Fibroblast of skin of right biceps (primary cell): Measurements from ENCODE around the gene GPC5.
A peak's percentile ranks its signal among the peaks of the same experiment; 100 is the strongest.
"Not testable (repeated sequence)": the region's sequence is repeated elsewhere in the genome, so short reads cannot be mapped to it uniquely, and the experiment has no call there.

Source experiments
- DNase-seq: peaks from one replicate; pipeline ENCODE4 v3.0.0-alpha.2; 2013

The GPC5 gene

GRCh38 chr13:92513672-92514071 lies 1115.3 kb downstream of the GPC5 start:
- no peak for DNase-seq

- no peak for DNase-seq
Observed at GRCh38 chr13:92514420-92515125, 1116.2 kb downstream of the GPC5 start.

GRCh38 chr13:92516878-92517277 lies 1118.5 kb downstream of the GPC5 start:
- not testable (repeated sequence) for DNase-seq

GRCh38 chr13:92518622-92519021 lies 1120.2 kb downstream of the GPC5 start:
- not testable (repeated sequence) for DNase-seq

- no peak for DNase-seq
Observed at GRCh38 chr13:92530364-92530763, 1131.9 kb downstream of the GPC5 start.

GRCh38 chr13:92535222-92536006 lies 1137.0 kb downstream of the GPC5 start:
- no peak for DNase-seq

- DNase-seq = no peak
Observed at GRCh38 chr13:92537471-92537870, 1139.0 kb downstream of the GPC5 start.

GRCh38 chr13:92538164-92538563 lies 1139.7 kb downstream of the GPC5 start:
- no peak for DNase-seq

- not testable (repeated sequence) for DNase-seq
Observed at GRCh38 chr13:92539148-92539547, 1140.7 kb downstream of the GPC5 start.

- DNase-seq = peak; percentile 3
Observed at GRCh38 chr13:92547266-92547665, 1148.8 kb downstream of the GPC5 start.

GRCh38 chr13:92549276-92549675 lies 1150.9 kb downstream of the GPC5 start:
- no peak for DNase-seq

GRCh38 chr13:92553470-92554114 lies 1155.2 kb downstream of the GPC5 start:
- DNase-seq = no peak

GRCh38 chr13:92560883-92561282 lies 1162.5 kb downstream of the GPC5 start:
- DNase-seq = no peak

GRCh38 chr13:92564942-92565341 lies 1166.5 kb downstream of the GPC5 start:
- no peak for DNase-seq

- DNase-seq = no peak
Observed at GRCh38 chr13:92566767-92567166, 1168.3 kb downstream of the GPC5 start.

- no peak for DNase-seq
Observed at GRCh38 chr13:92572190-92572589, 1173.8 kb downstream of the GPC5 start.

- peak; percentile 22 for DNase-seq
Observed at GRCh38 chr13:92573467-92574057, 1175.1 kb downstream of the GPC5 start.

GRCh38 chr13:92574499-92574898 lies 1176.1 kb downstream of the GPC5 start:
- no peak for DNase-seq

- DNase-seq = no peak
Observed at GRCh38 chr13:92575777-92576176, 1177.4 kb downstream of the GPC5 start.

GRCh38 chr13:92578358-92578757 lies 1179.9 kb downstream of the GPC5 start:
- DNase-seq = no peak

GRCh38 chr13:92589955-92590354 lies 1191.5 kb downstream of the GPC5 start:
- no peak for DNase-seq

- peak; percentile 20 for DNase-seq
Observed at GRCh38 chr13:92590503-92590908, 1192.1 kb downstream of the GPC5 start.

GRCh38 chr13:92591117-92591516 lies 1192.7 kb downstream of the GPC5 start:
- DNase-seq = no peak
